HG03469 (cell line): ENCODE data around the gene BIRC6.
A peak's percentile ranks its signal among the peaks of the same experiment; 100 is the strongest.
"Not testable (repeated sequence)": the region's sequence is repeated elsewhere in the genome, so short reads cannot be mapped to it uniquely, and the experiment has no call there.

ENCODE experiments used
- ATAC-seq: cut with Tn5 transposase; IDR thresholded peaks from one replicate; pipeline ENCODE4 v1.9.1; 2021; ENCODE audit warnings: mild to moderate bottlenecking, moderate library complexity, moderate number of reproducible peaks; ENCODE audit not compliant: unreplicated experiment

The BIRC6 gene

DNA sequence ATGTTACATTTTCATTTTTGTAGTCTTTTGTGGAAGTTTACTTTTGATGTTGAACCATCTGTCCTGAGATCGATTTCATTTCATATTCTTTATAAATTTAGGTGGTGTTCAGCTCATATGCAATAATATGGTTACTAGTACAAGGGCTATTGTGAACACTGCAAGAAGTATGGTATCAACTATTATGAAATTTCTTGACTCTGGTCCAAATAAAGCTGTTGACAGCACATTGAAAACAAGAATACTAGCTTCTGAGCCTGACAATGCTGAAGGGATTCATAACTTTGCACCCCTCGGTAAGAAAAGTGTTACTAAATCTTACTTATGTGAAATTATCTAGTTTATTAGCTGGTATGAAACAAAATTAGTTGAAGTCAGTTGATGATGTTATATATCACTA is 146.1 kb downstream of the BIRC6 start:
- no peak for ATAC-seq

DNA sequence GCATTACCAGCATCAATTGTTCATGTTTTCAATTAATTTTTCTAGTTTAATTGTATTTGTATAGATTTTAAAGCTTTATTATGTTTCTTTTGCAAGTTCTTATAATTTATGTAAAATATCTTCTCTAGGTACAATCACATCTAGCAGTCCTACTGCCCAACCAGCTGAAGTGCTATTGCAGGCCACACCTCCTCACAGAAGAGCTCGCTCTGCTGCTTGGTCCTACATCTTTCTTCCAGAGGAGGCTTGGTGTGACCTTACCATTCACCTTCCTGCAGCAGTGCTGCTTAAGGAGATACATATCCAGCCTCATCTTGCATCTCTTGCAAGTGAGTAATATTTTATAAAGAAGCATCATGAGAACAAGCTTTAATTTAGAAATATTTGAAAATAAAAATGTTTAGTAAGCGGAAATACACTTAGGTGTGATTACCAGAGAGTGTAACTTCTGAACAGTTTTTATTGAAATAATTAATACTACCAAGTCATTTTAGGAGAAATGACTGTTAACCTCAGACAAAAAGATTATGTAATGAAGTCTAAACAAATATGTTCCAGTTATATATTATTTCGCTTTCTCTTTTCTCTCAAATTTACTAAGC is 148.2 kb downstream of the BIRC6 start:
- no peak for ATAC-seq

DNA sequence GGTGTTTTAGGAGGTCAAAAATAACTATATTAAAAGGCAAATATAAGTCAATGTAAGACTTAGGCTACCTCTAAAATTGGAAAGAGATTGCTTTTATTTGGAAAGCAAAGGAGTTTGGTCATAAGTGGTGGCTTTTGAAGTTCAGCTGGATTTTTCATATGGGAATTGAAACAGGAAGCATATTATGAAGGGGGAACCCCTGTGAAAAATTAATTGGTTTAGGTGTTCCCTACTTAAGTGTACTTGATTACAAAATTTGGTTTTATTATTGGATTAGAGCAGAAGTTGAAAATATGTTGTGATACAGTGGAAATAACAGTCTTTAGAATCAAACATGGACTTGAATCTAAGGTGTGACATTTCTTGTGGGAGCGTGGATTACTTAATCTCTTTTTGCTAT is 149.6 kb downstream of the BIRC6 start:
- no peak for ATAC-seq

DNA sequence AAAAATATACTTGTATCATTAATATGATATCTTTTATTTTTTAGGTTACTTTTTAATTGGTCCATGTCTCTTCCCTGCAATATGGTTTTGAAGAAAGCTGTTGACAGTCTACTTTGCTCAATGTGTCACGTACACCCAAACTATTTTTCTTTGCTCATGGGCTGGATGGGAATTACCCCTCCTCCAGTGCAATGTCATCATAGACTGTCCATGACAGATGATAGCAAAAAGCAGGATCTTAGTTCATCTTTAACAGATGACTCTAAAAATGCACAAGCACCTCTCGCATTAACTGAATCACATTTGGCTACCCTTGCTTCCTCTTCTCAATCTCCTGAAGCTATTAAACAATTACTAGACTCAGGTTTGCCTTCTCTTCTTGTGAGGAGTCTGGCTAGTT is 158.1 kb downstream of the BIRC6 start:
- ATAC-seq, result no peak

DNA sequence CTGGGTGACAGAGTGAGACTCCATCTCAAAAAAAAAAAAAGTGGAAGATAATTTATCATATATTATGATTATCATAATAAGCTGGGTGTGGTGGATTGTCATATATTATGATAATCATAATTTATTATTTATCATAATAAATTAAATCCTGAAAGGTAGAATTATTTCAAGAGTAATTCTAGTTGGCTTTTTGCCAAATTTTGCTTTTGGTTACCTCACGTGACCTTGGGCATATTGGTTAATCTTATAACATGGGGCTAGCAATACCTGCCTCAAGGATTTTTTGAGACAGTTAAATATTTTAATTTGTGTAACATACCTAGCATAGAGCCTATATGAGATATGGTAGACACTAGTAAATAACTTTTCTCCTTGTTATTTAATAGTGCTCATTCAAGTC is 159.7 kb downstream of the BIRC6 start:
- ATAC-seq, result no peak

DNA sequence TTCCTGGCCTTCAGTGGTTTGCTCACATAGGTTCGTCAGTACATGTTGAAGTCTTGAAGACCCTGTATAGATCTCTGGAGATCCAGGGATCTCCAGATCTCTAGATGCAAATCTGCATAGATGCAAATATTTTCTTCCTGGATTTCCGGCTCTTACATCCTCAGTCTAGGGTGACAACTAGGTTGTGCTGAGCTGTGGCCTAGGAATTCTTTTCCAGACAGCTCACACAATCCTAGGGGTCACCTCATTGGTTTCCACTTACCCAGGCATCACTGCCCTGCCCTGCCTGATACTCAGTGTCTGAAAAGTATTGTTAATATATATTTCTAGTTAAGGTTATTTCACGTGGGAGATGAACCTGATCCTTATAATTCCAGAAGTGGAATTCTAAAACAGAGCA is 165.9 kb downstream of the BIRC6 start:
- no peak for ATAC-seq

DNA sequence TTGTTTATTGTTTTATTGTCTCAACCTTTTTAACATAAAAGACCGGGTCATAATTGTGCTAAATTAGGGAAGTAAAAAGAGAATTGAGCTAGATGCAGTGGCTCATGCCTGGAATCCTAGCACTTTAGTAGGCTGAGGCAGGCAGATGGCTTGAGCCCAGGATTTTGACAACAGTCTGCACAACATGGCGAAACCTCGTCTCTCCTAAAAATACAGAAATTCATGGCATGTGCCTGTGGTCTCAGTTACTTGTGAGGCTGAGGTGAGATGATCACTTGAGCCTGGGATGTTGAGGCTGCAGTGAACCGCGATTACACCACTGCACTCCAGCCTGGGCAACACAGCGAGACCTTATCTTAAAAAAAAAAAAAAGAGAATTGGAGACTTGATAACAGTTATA is 166.9 kb downstream of the BIRC6 start:
- no peak for ATAC-seq

DNA sequence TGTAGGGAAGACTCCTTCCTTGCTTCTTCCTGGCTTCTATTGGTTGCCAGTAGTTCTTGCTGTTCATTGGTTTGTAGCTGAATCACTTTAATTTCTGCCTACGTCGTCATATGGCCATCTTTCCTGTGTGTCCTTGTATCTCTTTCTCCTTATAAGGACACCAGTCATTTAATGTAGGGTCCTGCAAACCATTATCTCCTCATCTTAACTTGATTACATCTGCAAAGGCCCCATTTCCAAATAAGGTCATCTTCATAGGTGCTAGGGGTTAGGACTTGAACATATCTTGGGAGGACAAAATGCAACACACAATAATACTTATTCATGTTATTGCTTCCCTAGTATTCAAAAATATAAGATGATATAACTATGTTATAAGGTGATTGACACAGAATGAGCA is 175.5 kb downstream of the BIRC6 start:
- ATAC-seq, result no peak

DNA sequence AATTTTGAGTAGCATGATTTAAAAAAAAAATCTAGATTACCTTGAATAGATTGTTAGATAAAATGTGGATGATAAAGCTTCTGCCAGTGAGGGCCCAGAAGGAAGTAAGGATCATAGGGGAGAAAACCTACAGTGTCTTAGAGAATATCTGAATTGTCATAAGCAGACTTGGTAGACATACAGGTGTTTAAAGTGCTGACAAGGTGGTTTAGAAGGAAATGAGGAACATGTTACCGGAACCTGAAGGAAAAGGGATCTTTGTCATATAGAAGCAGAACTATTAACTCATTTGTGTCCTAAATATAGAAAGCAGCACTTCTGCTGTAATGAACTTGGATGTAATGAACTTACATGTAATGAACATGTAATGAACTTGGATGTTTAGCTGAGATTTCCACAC is 176.1 kb downstream of the BIRC6 start:
- ATAC-seq, result no peak

DNA sequence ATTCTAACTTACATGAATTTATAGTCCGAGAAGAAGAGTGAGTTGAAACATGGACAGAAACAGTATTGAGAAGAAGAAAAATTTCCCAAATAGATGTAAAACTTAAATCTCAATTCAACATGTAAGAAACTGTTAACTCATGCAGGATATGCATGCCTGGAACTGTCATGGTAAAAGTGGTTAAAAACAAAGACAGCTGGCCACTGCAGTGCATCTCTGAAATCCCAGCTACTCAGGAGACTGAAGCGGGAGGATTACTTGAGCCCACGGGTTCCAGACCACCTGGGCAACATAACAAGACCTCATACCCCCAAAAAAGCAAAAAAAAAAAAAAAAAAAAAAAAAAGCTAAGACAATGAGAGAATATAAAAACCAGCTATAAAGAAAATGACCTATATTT is 178.0 kb downstream of the BIRC6 start:
- ATAC-seq, result no peak

DNA sequence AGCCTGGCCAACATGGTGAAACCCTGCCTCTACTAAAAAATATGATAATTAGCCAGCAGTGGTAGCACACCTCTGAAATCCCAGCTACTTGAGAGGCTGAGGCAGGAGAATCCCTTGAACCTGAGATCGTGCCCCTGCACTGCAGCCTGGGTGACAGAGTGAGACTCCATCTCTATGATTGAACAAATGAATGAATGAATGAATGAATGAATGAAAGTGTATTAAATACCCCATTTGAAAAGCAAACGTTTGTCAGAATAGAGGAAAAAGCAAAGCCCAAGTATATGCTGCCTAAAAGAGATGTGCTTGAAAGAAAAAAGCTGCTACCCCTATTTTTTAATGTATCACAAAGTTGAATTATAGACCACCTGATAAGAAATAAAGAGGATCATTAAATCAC is 181.9 kb downstream of the BIRC6 start:
- no peak for ATAC-seq

DNA sequence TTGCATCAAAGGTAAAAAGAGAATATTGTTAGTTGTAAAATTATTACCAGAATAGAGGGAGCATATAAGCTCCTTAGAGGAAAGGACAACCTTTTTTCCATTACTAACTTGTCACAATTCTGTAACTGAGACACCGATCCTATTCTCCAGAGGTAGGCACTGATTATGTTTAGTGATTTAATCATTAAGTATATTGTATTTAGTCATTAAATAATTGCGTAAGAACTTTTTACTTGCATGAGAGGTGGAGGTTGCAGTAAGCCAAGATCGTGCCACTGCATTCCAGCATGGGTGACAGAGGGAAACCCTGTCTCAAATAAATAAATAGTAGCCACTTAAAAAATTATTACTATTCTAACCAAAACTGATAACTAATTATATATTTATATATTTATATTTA is 195.7 kb downstream of the BIRC6 start:
- ATAC-seq, result not testable (repeated sequence)

DNA sequence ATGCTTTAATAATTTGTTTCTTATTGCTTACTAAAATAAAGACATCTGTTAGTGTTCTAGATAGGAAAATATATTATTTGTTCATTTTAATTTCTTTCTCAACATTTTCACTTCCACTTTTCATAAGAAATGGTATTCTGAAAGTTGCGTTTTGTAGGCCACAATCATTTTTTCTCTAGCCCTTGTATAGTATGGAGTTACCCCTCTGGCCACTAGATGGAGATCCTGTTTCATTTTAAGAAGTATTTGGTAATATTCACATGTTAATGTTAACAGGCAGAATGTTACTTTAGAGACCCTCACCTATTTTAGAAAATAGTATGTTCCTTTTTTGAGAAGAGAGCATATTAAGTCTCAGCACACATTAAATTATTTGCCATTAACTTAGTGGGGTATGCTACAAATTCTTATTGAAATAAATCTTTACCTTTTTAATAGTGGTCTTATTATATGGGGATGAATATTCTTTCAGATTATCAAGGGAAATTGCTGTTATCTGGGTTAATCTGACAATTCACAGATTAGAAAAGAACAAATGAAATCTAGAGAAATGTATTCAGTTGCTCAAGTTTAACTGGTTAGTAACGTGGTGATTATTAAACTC is 197.1 kb downstream of the BIRC6 start:
- ATAC-seq, result peak; percentile 78

DNA sequence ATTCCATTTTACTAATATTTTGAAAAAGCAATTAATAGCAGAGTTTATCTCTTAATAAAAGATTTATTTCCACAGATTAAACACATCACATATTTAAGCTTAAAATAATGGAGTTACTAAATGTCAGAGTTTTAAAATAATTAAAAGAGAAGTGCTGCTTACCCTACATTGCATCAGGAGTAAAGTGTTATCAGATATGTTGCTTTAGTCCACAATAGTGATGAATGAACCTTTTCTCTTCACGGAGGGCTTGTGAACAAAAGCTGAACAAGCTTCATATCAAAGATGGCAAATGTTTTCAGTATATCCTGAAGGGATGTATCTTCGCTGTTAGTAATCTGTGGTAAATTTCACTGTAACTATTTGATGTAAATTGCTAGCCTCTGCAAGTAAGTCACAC is 201.7 kb downstream of the BIRC6 start:
- no peak for ATAC-seq

DNA sequence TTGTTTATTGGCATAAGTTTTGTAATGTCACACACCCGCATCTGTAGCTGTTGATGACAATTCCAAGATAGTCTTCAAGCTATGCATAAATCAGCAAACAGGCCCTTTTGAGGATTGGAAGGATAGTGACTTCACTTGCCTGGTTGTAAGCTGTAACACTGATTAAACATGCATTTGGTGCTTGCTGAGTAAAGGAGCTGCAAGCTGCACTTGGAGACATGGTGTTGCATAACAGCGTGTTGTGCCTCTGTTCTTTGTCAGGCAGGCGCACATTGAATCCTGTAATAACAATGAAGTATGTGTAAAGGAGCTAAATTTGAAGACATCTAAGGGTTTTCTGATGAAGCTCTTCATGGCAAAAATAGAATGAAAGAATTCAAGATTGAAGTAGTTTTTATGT is 202.3 kb downstream of the BIRC6 start:
- no peak for ATAC-seq

DNA sequence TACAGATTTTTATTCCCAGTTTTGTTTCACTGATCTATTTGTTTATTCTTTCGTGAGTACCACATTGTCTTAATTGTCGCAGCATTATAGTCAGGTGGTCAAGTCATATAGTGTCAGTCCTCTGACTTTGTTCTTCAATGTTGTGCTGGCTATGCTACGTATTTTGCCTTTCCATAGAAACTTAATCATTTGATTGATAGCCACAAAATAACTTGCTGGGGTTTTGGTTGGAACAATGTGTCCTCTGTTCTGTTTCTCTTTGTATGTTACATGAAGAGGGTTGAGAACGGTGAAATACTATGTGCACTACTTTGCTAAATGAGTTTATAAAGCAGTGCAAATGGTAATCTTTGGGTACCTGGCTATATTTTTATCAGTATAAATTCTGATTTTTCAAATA is 206.1 kb downstream of the BIRC6 start:
- no peak for ATAC-seq

DNA sequence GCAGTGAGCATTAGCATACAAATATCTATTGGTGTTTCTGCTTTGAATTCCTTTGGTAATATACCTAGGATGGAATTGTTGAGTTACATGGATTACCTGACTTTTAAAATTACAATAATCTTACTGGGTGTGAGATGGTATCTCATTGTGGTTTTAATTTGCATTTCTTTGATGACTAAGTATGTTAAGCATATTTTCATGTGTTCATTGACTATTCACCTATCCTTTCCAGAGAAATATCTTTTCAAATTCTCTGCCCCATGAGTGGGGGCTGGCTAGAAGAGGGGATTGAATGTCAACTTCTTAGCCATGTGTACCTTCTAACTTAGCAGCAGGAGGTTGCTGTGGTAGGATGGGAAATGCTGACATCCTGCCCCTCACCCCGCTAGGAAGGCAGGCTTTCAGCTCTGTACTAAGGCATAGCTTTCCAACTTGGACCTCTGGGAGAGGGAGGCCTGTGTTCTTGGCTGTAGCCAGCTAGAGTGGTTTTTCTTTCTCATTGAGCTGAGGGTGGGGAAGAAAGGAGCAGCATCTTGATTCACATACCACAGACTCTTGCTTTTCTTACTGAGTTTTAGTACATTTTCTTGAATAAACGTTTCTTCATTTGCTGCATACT is 207.7 kb downstream of the BIRC6 start:
- ATAC-seq, result no peak

DNA sequence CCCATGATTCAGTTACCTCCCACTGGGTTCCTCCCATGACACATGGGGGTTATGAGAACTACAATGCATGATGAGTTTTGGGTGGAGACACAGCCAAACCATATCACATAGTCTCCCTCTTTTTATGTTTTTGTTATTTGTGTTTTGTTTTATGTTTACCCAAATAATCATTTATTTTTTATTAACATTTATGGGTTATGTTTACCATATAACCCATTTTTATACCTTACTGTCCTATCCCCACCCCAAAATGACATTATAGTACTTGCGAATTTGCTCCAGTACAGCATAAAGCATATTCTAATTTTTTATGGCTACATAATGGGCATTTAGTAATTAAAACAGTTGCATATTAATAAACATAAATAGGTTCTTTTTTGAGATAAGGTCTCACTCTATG is 209.1 kb downstream of the BIRC6 start:
- no peak for ATAC-seq

DNA sequence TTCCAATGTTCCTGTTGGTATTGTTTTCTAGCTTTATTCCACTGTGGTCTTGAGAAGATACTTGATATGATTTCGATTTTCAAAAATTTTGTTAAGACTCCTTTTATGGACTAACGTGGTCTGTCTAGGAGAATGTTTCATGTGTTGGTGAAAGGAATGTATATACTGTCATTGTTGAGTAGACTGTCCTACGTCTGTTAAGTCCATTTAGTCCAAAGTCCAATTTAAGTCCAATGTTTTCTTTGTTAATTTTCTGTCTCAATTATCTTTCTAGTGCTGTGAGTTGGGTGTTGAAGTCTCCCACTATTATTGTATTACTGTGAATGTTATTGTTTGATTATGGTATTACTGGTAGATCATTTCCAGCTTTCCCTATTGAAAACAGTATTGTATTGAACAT is 215.2 kb downstream of the BIRC6 start:
- ATAC-seq, result no peak

DNA sequence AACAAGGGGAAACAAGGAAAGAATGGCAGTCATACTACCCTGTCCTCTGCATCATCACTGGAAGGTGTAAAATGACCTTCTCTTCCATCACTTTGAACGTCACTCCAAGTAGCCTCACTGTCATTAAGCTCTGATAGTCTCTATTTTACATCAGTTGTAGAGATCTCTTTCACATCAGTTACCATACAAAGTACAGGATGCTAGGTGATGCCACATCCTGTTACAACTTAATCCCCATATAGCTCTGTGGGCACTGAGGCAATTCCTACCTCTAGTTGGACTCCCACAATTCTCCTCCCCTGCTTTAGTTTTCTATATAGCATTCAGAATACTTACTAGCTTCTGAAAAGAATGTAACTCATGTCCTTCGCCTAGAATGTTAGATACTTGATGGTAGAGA is 215.9 kb downstream of the BIRC6 start:
- no peak for ATAC-seq

DNA sequence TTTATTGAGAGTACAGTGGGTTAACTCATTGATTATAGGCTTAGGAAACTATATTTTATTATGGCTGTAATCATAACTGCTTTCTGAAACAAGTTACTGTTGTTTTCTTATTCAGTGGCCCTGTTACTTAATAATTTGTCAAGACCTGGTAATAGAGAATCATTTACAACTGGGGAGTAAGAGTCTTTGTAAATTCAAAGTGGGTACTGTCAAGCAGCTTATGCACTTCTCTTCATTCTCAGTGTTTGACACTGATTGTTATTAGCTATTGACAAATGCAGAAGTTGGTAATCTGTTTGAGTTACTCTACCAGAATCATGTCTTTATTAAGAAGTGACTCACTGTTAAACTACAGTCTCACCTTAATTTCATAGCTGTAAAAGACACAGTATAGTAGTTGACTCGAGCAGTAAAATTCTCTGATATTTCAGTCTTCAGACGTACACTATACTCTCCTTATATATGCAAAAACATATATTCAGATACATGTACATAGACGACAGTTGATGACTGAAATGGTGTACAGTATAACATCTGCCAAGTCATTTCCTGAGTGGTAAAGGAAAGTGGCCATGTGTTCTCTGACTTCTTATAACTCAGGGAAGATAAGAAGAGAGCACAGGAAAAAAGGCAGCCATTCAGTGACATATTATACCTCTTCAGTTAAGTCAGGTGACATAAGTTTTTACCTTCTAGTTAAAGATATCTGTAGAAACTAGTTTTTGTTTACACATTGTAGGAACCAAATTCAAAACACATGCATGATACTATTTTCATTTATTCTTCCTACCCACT is 235.0 kb downstream of the BIRC6 start:
- ATAC-seq, result peak; percentile 69

DNA sequence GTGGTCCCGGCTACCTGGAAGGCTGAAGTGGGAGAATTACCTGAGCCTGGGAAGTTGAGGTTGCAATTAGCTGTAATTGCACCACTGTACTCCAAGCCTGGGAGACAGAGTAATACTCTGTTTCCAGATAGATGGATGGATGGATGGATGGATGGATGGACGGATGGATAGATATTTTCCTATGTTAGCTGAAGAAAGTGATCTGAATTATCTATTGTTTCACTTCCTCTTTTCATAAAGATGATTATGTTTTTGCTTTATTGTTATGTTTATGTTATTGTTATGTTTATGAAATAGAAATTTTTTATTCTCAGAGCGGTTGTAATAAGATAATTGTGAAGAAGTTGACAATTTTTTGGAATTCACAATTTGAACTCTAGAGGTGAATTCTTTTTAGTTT is 237.8 kb downstream of the BIRC6 start:
- no peak for ATAC-seq
